ENCODE measurements around the gene NLGN1. TPM values are rescaled to one million over a fixed set of nuclear protein-coding genes. Genes with fewer than 3 reads are reported as not detected.
A peak's percentile ranks its signal among the peaks of the same experiment; 100 is the strongest.

NLGN1 gene
- 14.0 and 14.8 TPM in 2 replicates for total RNA-seq (2021; fragmentation: NEBNext Ultra II Directional; extraction: Animal tissue kit (Norgen Biotek cat#: 25700))
- polyA plus RNA-seq (2011; rRNA removed), result 4.6 and 7.8 TPM in 2 replicates
- 4.8 TPM for polyA plus RNA-seq (2011; cell fraction: cytosol; rRNA removed)
- 11.9 TPM for polyA plus RNA-seq (2011; cell fraction: nucleus; rRNA removed)
- polyA plus RNA-seq (2012, experiment 1 of 2), result 5.2 to 13.6 TPM (median 8.9 TPM) in 4 replicates
- polyA plus RNA-seq (2012, experiment 2 of 2), result 0.88 TPM
- polyA plus RNA-seq (2013, experiment 1 of 2), result 23.5 TPM
- polyA plus RNA-seq (2013, experiment 2 of 2), result 24.2 TPM
- 44.3 and 72.4 TPM in 2 replicates for polyA minus RNA-seq (2011; rRNA and poly(A)+ RNA removed)
- polyA minus RNA-seq (2011; cell fraction: cytosol; rRNA and poly(A)+ RNA removed), result 11.5 TPM
- 93.8 TPM for polyA minus RNA-seq (2011; cell fraction: nucleus; rRNA and poly(A)+ RNA removed)
- long read RNA-seq, experiment 1, partial matches to known transcripts, result 2 of 6 reads
- long read RNA-seq, experiment 1, other reads (novel, unspliced or antisense), result 4 of 6 reads
- long read RNA-seq, experiment 2, partial matches to known transcripts, result 0 of 1 reads
- long read RNA-seq, experiment 2, other reads (novel, unspliced or antisense), result 1 of 1 reads

- no peaks in the 10 kb centered on the region for H4K20me1 ChIP-seq (replicated peaks in 1 of 2; ENCODE audit: control insufficient read depth in 1 of 2, insufficient read depth in 2 of 2, low read length in 2 of 2)
- POLR2A ChIA-PET (ENCODE audit: partially characterized antibody), result interaction anchor here (0.5 to 1.7 kb wide), 7 partner anchors 14 to 305 kb away, joined by 3 to 5 read pairs (median 3); no protein-coding TSS in a partner anchor
- H2AK5ac ChIP-seq (ENCODE audit: low read depth, low read length), result no peak within 1 kb of the TSS
- no peak within 1 kb of the TSS for H2BK15ac ChIP-seq (ENCODE audit: low read length)
- no peak within 1 kb of the TSS for H3K4ac ChIP-seq (replicated peaks; ENCODE audit: insufficient read length, low read depth, low read length)
- H3K27ac ChIP-seq (ENCODE audit: low read depth, low read length), result no peak within 1 kb of the TSS
- H3K56ac ChIP-seq (replicated peaks; ENCODE audit: insufficient read length, low read depth, low read length), result peak within 1 kb of the TSS; percentile 35
- DNase-seq (ENCODE audit: low read depth in 1 of 2, low spot score in 2 of 2) (peak; percentile 21 to 84), FAIRE-seq (peak; percentile 42)
- peaks cover 8% of the 10 kb centered on the region for H3K23me2 ChIP-seq (ENCODE audit: low read depth, low read length)
- H3K4me2 ChIP-seq (ENCODE audit: insufficient read depth in 1 of 2, low read depth in 2 of 2, low read length in 2 of 2), result peak within 1 kb of the TSS; percentile 86 to 89
- peaks cover 0 to 6% (median 0%) of the 10 kb centered on the region in 4 experiments; a peak in 3 of 7 replicates for H3K4me1 ChIP-seq (replicated peaks in 1 of 4; ENCODE audit: control insufficient read depth in 3 of 4, insufficient read depth in 4 of 4, low read length in 3 of 4)
- H3K27me3 ChIP-seq (replicated peaks in 1 of 4; ENCODE audit: control insufficient read depth in 3 of 4, extremely low read depth in 1 of 4, insufficient read depth in 3 of 4, low read length in 3 of 4), result peaks cover 0 to 9% (median 4%) of the 10 kb centered on the region in 4 experiments; a peak in 3 of 7 replicates
- no peaks in the 10 kb centered on the region for H3K79me1 ChIP-seq (ENCODE audit: low read depth, low read length)
- peaks cover 0 to 8% of the 10 kb centered on the region in 2 experiments; a peak in 2 of 4 replicates for H3K79me2 ChIP-seq (ENCODE audit: control insufficient read depth in 1 of 2, insufficient read depth in 2 of 2, low read length in 2 of 2)
- H4K8ac ChIP-seq (ENCODE audit: extremely low read depth, insufficient read depth, low read length), result peak within 1 kb of the TSS; percentile 65; the same call in 1 of the 2 replicates
- no peak within 1 kb of the TSS for H3K14ac ChIP-seq (ENCODE audit: insufficient read length)
- H2AFZ ChIP-seq (ENCODE audit: low read length), result peak within 1 kb of the TSS; percentile 97
- H3K4me3 ChIP-seq (ENCODE audit: extremely low read depth in 1 of 4, insufficient read depth in 2 of 4, low read depth in 3 of 4, low read length in 4 of 4), result peak within 1 kb of the TSS; percentile 84 to 88 (median 85)
- no peak within 1 kb of the TSS for H2BK120ac ChIP-seq (replicated peaks; ENCODE audit: low read depth, low read length)
- CTCF ChIA-PET (ENCODE audit: partially characterized antibody), result interaction anchor here (0.6 to 1.3 kb wide), 5 partner anchors 9 to 151 kb away, joined by 3 to 5 read pairs (median 3); no protein-coding TSS in a partner anchor
- no peak within 1 kb of the TSS for H4K91ac ChIP-seq (replicated peaks; ENCODE audit: insufficient read length, low read length)
- H3K9me3 ChIP-seq (ENCODE audit: insufficient read depth in 2 of 2, low read depth in 1 of 2, low read length in 1 of 2), result no peaks in the 10 kb centered on the region
- H2BK5ac ChIP-seq (ENCODE audit: low read depth, low read length), result no peak within 1 kb of the TSS; the same call in 1 of the 2 replicates
- no peak within 1 kb of the TSS for H3K23ac ChIP-seq (ENCODE audit: insufficient read length)
- WGBS, 2 experiments (ENCODE audit: extremely low coverage in 1 of 2, insufficient coverage in 1 of 2, insufficient read length in 1 of 2, insufficient replicate concordance in 2 of 2, low coverage in 1 of 2, low lambda C conversion rate in 2 of 2, missing lambda C conversion rate in 1 of 2), result 0% methylated on average over 40 of the region's 70 CpGs; no CpG with 5 or more reads in 1 of the 2 experiments
- peak within 1 kb of the TSS; percentile 14 to 67 (median 35); a peak in 6 of 7 replicates for H3K9ac ChIP-seq (replicated peaks in 1 of 4; ENCODE audit: extremely low read depth in 1 of 4, low read depth in 3 of 4, low read length in 3 of 4)
- peak within 1 kb of the TSS; percentile 72 for H3K18ac ChIP-seq (ENCODE audit: extremely low read depth, low read length)
- no peak within 1 kb of the TSS for H2BK12ac ChIP-seq (ENCODE audit: low read depth, low read length)
- no peaks in the 10 kb centered on the region for H3K36me3 ChIP-seq (ENCODE audit: control insufficient read depth in 2 of 4, insufficient read depth in 4 of 4, low read length in 3 of 4)
- H2BK20ac ChIP-seq (ENCODE audit: low read length), result no peak within 1 kb of the TSS
- H4K5ac ChIP-seq (ENCODE audit: insufficient read length, low read depth, low read length), result no peak within 1 kb of the TSS
- TF ChIP-seq NANOG (IDR thresholded peaks at IDR 0.05; ENCODE audit: insufficient read depth, low read depth, low read length, poor library complexity, severe bottlenecking) (no peak), ASH2L (IDR thresholded peaks at IDR 0.05; ENCODE audit: low read length) (peak; percentile 99), KDM1A (IDR thresholded peaks at IDR 0.05; ENCODE audit: borderline replicate concordance, low read length) (peak; percentile 30; the same call in 1 of the 2 replicates), RBBP5 (IDR thresholded peaks at IDR 0.05; ENCODE audit: borderline replicate concordance, low read depth, low read length) (peak; percentile 89), HDAC2 (IDR thresholded peaks at IDR 0.05; ENCODE audit: borderline replicate concordance in 1 of 2, low read depth in 2 of 2, low read length in 2 of 2) (peak; percentile 11 to 45; a peak in 1 of 4 replicates), SUZ12 (IDR thresholded peaks at IDR 0.05; ENCODE audit: low read length) (peak; percentile 51; the same call in 1 of the 2 replicates), SRF (IDR thresholded peaks at IDR 0.05; ENCODE audit: low read depth, low read length) (no peak)
These were observed at the start of gene NLGN1 for GRCh38 chr3:173397161-173398110. TSS of gene NLGN1 (plus strand) at chr3:173397744.
